GM19324 (cell line): ENCODE measurements around the gene CAMK2A.

Experiments
- ATAC-seq: cut with Tn5 transposase; IDR thresholded peaks from one replicate; pipeline ENCODE4 v1.9.1; 2021; ENCODE audit warnings: mild to moderate bottlenecking, moderate library complexity; ENCODE audit not compliant: unreplicated experiment, low FRiP score

The CAMK2A gene

DNA sequence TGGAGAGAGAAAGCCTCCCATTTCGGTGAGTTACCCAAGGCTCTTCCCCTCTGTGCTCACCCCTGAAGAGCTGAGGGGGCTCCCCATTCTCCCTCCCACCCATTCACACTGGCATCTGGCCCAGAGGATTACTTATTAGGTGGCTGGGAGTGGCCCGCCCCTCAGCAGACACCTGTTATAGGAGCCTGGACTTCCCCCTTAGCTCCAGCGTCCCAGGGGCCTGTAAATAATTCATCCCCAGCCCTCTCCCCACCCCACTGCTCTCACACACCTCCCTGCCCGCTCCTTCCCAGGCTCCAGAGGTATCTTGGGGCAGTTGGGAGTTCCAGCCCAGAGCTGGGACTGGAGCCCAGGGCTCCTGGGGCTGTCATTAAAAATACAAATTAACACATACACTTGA is 111.3 kb downstream of the CAMK2A start:
- no peak for ATAC-seq

DNA sequence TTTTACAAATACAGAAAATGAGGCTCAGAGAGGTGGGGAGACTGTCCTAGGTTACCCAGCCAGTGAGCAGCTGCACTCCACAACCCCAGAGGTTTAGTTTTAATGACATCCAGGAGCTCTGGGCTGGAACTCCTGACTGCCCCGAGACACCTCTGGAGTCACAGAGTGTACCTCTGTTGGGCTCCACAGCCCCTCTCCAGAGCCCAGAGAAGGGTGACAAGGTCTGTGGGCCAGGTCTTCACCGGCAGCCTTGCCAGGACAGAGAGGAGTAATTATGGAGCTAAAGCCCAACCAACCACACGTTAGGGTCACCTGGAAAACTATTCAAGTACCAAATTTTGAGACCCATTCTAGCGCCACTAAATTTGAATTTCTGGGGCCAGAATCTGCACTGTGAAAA is 111.9 kb downstream of the CAMK2A start:
- no peak for ATAC-seq

DNA sequence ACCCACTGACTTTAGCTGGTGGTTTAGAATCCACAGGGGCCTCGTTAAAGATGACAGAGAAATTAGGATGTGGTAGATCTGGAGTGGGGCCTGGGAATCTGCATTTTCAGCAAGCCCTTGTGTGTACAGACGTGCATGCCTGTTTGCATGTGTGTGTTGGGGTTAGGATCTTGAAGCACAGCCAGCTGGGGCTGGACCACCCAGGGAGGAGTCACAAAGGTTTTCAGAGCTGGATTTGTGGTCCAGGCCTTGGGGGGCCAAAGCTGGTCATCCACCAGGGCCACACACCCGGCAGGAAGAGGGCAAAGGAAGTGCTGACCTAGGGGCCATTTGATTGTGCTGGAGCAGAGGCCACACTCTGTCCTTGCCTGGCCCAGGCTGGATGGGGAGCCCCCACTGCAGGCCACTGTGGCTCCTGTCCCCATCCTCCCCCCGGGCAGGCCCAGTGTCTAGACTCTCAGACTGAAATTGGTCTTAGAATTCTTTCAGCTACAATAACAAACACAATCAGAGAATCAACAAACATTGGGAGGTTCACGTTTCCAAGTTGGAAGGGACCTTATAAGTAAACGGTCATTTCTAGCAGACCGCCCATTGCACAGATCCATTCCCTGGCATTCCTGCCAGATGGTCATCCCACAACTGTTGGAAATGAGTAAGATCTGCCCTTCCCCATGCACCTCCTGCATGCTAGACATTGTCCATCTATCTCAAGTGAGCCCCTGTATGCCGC is 112.7 kb downstream of the CAMK2A start:
- ATAC-seq, result no peak

DNA sequence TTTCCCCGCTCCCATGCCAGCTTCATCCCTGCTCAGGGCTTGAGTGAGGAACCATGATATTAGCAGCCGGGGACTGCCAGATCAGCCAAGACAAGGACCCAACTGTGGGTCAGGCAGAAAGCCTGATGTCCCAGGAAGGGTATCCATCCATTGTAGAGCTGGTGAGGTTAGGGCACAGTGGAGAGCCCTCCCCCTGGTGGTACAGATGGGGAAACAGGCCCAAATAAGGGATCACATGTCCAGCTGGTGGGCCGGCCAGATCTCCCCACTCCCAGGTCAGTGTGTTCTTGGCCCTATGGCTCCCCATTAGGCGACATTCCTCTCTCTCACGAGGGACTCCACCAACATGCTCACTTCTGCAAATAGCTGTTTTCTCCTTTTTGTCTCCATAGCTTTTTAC is 114.0 kb downstream of the CAMK2A start:
- no peak for ATAC-seq

DNA sequence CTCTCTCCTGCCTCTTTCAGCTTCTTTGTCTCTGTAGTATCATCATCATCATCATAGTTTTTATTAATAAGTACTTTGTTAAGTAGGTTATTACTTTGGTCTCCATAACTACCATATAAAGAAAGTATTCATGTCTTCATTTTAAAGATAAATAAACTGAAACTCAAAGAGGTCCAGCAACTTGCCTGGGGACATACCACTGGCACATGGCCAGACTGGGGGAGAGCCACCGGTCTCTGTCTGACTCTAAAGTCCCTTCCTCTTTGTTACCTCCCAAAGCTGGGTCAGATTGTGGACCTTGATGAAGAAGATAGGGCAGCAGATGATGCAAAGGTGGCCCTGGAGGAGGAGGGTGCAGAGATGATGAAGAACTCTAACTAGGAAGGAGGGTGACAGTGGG is 114.5 kb downstream of the CAMK2A start:
- no peak for ATAC-seq

DNA sequence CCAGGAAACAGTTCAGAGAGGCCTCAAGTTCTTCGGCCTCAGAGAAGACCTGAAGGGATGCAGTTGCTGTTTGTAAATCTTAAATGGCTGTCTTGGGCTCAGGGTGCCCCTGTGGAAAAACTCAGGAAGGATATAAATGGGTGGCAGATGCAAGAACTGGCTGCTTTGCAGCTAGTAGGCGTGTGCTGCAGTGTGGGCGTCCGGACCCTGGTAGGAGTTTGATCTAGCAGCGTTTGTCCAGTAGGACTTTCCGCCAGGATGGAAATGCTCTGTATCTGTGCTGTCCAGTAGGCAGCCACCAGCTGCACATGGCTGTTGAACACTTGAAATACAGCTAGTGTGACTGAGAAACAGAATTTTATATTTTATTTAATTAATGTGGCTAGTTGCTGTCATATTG is 115.3 kb downstream of the CAMK2A start:
- ATAC-seq, result no peak

DNA sequence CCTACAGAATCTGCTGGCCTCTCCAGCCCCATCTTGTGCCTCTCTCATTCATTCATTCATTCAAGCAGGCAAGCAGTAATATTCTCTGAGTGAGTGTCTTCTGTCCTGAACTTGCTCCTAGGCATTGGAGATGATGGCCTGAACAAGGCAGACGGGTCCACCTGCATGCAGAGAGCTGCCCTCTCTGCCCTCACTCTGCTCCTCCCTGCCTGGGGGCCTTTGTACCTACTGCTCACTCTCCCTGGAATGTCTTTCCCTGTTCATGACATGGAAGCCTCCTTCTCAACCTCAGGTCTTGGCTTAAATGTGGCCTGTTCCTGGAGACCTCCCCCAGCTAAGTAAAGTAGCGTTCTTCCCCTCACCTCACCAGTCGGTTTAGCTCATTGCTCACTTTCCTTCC is 116.4 kb downstream of the CAMK2A start:
- ATAC-seq, result no peak

DNA sequence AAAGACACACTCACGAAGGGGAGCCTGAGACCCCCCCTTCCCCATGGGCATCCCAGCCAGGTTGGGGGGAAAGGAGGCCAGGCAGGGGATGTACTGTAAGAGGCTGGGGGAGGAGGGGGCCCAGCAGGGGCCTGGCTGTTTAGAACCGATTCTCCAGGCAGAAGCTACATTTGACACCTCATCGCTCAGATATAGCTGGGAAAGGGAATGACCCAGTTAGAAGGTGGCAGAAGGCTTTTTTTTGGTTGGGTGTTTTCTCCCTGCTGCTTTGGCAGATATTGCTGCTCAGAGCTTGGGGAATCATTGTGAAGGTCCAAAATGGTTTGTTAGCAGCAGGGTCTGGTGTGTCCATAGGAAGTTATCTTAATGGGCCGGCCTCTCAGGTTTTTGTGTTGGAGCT is 117.0 kb downstream of the CAMK2A start:
- ATAC-seq, result no peak

DNA sequence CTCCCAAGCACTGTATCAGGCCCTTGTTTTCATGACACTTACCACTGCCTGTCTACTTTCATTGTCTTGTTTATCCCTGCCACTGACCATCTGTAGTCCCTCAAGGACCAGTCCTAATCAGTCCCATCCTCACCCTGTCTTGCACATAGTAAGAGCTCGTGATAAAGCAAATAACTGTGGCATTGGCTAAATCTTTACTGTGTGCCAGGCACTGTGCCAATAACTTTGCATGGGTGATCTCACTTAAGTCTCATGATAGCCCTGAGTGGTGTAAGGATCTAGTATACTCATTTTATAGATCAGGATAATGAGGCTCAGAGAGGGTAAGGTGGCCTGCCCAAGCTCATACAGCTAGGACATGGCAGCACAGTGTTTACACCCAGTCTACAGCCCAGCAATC is 117.4 kb downstream of the CAMK2A start:
- no peak for ATAC-seq
